Chondrocyte (in vitro differentiated cells): ENCODE measurements around the gene FAT2. TPM values are rescaled to one million over a fixed set of nuclear protein-coding genes. Genes with fewer than 3 reads are reported as not detected.
"Not testable (repeated sequence)": the region's sequence is repeated elsewhere in the genome, so short reads cannot be mapped to it uniquely, and the experiment has no call there.

ENCODE experiments used
- DNase-seq: peaks from one replicate; pipeline ENCODE4 v3.0.0; 2021; ENCODE audit warnings: mixed read lengths, low spot score
- H3K27ac Mint-ChIP-seq: one replicate; pipeline ENCODE4 v1.8.0; 2021; ENCODE audit warnings: mild to moderate bottlenecking, moderate library complexity, mixed read lengths; ENCODE audit not compliant: unreplicated experiment
- H3K27me3 Mint-ChIP-seq: 2 replicates; pipeline ENCODE4 v1.8.0; 2021; ENCODE audit warnings: low read depth, mixed read lengths
- H3K36me3 Mint-ChIP-seq: 2 replicates; pipeline ENCODE4 v1.8.0; 2021; ENCODE audit warnings: low read depth, mixed read lengths
- H3K4me1 Mint-ChIP-seq: 2 replicates; pipeline ENCODE4 v1.8.0; 2021; ENCODE audit warnings: low read depth, mild to moderate bottlenecking, mixed read lengths
- H3K4me3 Mint-ChIP-seq: one replicate; pipeline ENCODE4 v1.8.0; 2021; ENCODE audit warnings: mild to moderate bottlenecking, moderate library complexity, mixed read lengths; ENCODE audit not compliant: unreplicated experiment
- H3K9me3 Mint-ChIP-seq: 2 replicates; pipeline ENCODE4 v1.8.0; 2021; ENCODE audit warnings: low read depth, mixed read lengths
- total RNA-seq: library from RNA; stranded (reverse); gene quantifications from 3 replicates; pipeline ENCODE4 v1.2.1, GENCODE V29; 2021
- TF ChIP-seq, protein P1 (sequence below): fragments of 200-600 bp; sonication (generic); IDR thresholded peaks from 2 replicates; pipeline ENCODE4 v1.5.0; 2021; ENCODE audit warnings: antibody characterized with exemption, mild to moderate bottlenecking, moderate library complexity

Gene FAT2
- total RNA-seq, 1 donor from 2014 or later, result 2.2 TPM

DNA sequence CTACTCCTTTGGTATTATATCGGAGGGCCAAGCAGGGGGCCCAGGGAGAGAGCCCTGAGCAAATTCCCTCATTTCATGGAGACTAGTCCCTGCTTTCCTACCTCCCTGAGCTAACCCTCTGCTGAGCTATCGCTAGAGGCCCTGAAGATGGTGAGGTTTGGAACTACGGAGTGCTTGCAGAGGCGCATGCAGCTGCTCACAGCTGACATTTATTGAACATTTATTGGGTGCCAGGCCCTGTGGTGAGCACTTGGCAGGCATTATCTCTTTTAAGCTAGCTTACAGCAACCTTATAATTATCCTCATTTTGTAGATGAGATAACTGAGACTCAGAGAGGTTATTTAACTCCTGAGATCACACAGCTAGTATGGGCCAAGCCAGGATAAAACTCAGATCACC lies 9.8 kb downstream of the FAT2 start:
- Mint-ChIP-seq H3K27ac (no peak overlapping the region), H3K27me3 (peaks cover 2% of the 10 kb centered on the region), H3K9me3 (no peaks in the 10 kb centered on the region), H3K36me3 (peaks cover 1% of the 10 kb centered on the region), H3K4me1 (peaks cover 24% of the 10 kb centered on the region), H3K4me3 (no peak overlapping the region)
- no peak for DNase-seq
- TF ChIP-seq, protein P1, sequence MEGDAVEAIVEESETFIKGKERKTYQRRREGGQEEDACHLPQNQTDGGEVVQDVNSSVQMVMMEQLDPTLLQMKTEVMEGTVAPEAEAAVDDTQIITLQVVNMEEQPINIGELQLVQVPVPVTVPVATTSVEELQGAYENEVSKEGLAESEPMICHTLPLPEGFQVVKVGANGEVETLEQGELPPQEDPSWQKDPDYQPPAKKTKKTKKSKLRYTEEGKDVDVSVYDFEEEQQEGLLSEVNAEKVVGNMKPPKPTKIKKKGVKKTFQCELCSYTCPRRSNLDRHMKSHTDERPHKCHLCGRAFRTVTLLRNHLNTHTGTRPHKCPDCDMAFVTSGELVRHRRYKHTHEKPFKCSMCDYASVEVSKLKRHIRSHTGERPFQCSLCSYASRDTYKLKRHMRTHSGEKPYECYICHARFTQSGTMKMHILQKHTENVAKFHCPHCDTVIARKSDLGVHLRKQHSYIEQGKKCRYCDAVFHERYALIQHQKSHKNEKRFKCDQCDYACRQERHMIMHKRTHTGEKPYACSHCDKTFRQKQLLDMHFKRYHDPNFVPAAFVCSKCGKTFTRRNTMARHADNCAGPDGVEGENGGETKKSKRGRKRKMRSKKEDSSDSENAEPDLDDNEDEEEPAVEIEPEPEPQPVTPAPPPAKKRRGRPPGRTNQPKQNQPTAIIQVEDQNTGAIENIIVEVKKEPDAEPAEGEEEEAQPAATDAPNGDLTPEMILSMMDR, result no peak

DNA sequence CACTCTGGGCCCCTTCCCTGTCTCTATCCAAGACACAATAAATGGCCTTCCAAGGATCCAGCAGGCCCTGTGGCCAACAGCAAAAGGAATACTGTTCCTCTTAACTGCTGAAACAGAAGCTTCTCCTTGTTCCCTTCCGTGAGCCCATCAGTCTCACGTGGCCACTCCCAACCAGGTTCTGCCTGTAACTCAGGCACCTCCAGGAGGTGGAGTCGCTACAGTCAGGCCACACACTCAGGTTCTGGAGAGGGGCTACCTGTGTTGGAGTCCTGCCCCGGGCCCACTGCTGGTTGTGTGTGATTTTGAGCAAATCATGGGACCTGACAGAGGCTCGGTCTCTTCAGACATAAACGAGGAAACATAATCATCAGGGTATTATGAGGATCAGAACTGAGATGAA lies 10.3 kb downstream of the FAT2 start:
- no peak overlapping the region for H3K27ac Mint-ChIP-seq
- peaks cover 2% of the 10 kb centered on the region for H3K27me3 Mint-ChIP-seq
- no peak for DNase-seq
- H3K9me3 Mint-ChIP-seq, result no peaks in the 10 kb centered on the region
- no peak overlapping the region for H3K4me3 Mint-ChIP-seq
- TF ChIP-seq, protein P1, result no peak
- peaks cover 24% of the 10 kb centered on the region for H3K4me1 Mint-ChIP-seq
- H3K36me3 Mint-ChIP-seq, result peaks cover 1% of the 10 kb centered on the region

DNA sequence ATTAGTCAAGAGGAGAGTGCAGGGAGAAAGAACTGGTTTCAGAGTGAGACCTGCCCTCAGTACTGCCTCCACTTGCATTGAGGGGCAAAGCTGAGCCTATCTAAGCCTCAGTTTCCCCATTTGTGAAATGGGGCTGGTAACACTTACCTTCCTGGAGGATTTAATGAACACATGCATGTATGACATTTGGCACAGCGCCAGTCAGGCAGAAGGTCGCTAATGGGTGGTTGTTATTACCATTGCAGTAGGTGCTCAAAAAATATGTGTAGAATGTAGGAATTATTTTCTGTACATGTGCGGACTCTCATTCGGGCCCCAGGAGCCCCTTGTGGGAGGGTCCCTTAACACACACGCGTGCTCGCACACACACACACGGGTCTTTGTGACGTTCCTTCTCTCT lies 10.9 kb downstream of the FAT2 start:
- Mint-ChIP-seq H3K27me3 (peaks cover 5% of the 10 kb centered on the region), H3K4me1 (peaks cover 24% of the 10 kb centered on the region), H3K27ac (no peak overlapping the region), H3K36me3 (peaks cover 1% of the 10 kb centered on the region), H3K9me3 (no peaks in the 10 kb centered on the region), H3K4me3 (no peak overlapping the region)
- no peak for DNase-seq
- TF ChIP-seq, protein P1, result no peak

DNA sequence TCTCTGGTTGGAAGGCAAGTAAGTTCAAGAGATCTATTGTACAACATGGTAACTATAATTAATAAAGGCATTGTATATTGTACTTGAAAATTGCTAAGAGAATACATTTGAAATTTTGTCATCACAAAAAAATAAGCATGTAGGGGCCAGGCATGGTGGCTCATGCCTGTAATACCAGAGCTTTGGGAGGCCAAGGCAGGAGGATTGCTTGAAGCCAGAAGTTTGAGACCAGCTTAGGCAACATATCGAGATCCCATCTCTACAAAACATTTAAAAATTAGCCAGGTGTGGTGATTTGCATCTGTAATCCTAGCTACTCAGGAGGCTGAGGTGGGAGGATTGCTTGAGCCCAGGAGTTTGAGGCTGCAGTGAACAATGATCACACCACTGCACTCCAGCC lies 12.0 kb downstream of the FAT2 start:
- not testable (repeated sequence) for H3K36me3 Mint-ChIP-seq, H3K4me3 Mint-ChIP-seq, H3K27me3 Mint-ChIP-seq, H3K27ac Mint-ChIP-seq, DNase-seq, H3K9me3 Mint-ChIP-seq
- peaks cover 21% of the 10 kb centered on the region for H3K4me1 Mint-ChIP-seq

DNA sequence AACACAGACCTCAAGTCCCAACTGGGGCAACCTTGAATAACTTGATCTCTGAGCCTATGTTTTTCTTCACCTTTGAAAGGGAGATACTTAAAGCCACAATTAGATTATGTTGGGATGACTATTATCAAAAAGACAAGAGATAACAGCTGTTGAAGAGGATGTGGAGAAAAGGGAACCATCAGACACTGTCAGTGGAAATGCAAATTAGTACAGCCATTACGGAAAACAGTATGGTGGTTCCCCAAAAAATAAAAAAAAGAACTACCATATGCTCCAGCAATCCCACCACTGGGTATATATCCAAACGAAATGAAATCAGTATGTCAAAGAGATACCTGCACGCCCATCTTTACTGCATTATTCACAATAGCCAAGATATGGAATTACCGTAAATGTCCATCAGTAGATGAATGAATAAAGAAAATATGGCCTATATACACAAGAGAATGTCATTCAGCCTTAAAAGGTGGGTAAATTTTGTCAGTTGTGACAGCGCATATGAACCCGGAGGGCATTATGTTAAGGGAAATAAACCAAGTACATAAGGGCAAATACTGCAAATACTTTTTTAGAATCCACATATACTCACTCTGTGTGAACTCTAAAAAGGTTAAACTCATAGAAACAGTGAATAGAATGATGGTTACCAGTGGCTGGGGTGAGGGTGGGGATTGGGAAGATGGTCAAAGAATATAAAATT lies 12.7 kb downstream of the FAT2 start:
- Mint-ChIP-seq H3K9me3 (no peaks in the 10 kb centered on the region), H3K36me3 (peaks cover 1% of the 10 kb centered on the region), H3K27me3 (peaks cover 8% of the 10 kb centered on the region), H3K27ac (no peak overlapping the region), H3K4me3 (no peak overlapping the region), H3K4me1 (peaks cover 19% of the 10 kb centered on the region)
- DNase-seq, result no peak
- TF ChIP-seq, protein P1, result no peak

DNA sequence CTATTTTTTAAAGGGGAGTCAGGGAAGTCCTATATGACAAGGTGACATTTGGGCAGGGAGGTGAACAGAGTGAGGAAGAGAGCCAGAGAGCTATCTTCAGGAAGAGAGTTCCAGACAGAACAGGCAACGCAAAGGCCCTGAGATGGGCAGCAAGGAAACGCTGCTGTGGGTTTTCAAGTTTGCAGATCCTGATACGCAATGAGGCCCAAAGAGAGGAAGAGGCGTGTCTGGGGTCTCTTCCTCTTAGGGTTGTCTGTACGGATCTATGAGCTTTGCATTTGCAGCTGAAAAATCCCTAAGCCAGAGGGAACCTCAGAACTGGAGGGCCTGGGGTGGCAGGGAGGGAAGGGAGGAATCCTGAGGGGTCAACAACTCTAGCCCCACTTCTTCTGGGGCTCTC lies 13.6 kb downstream of the FAT2 start:
- H3K27me3 Mint-ChIP-seq, result peaks cover 8% of the 10 kb centered on the region
- H3K27ac Mint-ChIP-seq, result no peak overlapping the region
- peaks cover 1% of the 10 kb centered on the region for H3K36me3 Mint-ChIP-seq
- no peaks in the 10 kb centered on the region for H3K9me3 Mint-ChIP-seq
- TF ChIP-seq, protein P1, result no peak
- no peak overlapping the region for H3K4me3 Mint-ChIP-seq
- no peak for DNase-seq
- H3K4me1 Mint-ChIP-seq, result peaks cover 15% of the 10 kb centered on the region
